C4-2B (cell line): Measurements from ENCODE around the gene P2RY4.

Experiments
- ZFX ChIP-seq: fragments of 450-650 bp; IDR thresholded peaks from 2 replicates; pipeline ENCODE4 v1.6.1; 2017
- TF ChIP-seq, protein P1 (sequence below): fragments of 450-650 bp; conservative IDR thresholded peaks from 2 replicates; pipeline ENCODE4 v1.5.1; 2017; ENCODE audit warnings: mild to moderate bottlenecking

DNA sequence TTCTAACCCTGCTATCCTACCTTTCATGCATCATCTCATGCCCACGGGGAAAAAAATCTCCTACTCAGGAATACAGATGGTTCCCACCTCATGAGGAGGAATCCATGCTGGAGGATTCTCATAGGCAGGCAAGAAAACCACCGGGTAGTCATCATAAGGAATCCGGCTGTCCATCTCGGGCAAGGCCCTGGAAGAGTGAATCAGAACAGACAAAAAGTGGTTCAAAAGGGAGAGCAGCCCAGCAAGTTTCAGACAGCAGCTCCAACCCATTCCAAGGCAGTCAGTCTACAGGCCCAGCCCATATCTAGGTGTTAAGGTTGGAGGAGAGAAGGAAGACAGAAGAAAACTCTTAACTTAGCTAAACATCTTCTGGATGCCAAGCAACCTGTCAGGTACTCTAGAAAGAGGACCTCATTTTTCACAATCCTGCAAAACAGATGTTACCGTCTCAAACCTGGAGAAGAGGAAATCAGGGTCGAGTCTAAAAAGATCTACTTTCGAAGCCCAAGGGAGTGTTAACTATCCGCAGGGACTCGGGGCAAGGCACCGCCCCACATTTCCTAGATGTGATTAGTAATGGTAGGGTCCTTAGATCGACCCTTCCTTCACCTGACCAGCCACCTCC is 29.3 kb upstream of the P2RY4 start:
- TF ChIP-seq, protein P1, sequence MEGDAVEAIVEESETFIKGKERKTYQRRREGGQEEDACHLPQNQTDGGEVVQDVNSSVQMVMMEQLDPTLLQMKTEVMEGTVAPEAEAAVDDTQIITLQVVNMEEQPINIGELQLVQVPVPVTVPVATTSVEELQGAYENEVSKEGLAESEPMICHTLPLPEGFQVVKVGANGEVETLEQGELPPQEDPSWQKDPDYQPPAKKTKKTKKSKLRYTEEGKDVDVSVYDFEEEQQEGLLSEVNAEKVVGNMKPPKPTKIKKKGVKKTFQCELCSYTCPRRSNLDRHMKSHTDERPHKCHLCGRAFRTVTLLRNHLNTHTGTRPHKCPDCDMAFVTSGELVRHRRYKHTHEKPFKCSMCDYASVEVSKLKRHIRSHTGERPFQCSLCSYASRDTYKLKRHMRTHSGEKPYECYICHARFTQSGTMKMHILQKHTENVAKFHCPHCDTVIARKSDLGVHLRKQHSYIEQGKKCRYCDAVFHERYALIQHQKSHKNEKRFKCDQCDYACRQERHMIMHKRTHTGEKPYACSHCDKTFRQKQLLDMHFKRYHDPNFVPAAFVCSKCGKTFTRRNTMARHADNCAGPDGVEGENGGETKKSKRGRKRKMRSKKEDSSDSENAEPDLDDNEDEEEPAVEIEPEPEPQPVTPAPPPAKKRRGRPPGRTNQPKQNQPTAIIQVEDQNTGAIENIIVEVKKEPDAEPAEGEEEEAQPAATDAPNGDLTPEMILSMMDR: no peak
- TF ChIP-seq ZFX: no peak
